ENCODE data around the gene PRKAB1. TPM values are rescaled to one million over a fixed set of nuclear protein-coding genes. Genes with fewer than 3 reads are reported as not detected.
"Not testable (repeated sequence)": the region's sequence is repeated elsewhere in the genome, so short reads cannot be mapped to it uniquely, and the experiment has no call there.

Gene PRKAB1
- 10 to 100 TPM; 19.0 to 31.9 TPM for total RNA-seq

- Histone ChIP-seq H3K4me1 (ENCODE audit: control insufficient read depth in 1 of 2, low read depth in 2 of 2) (peaks cover 10 to 21% of the 10 kb centered on the region in 2 donors), H3K27me3 (replicated peaks; ENCODE audit: insufficient read depth) (no peaks in the 10 kb centered on the region), H3K4me3 (peak within 1 kb of the TSS; percentile 88), H3K27ac (peak within 1 kb of the TSS; percentile 89 to 90), H3K9me3 (no peaks in the 10 kb centered on the region), H3K36me3 (peaks cover 7% of the 10 kb centered on the region)
- DNase-seq (ENCODE audit: low spot score) (peak; percentile 85), ATAC-seq (ENCODE audit: insufficient number of reproducible peaks, low FRiP score, low read depth) (peak; percentile 95)
- TF ChIP-seq CTCF (IDR thresholded peaks at IDR 0.05) = peak; percentile 82
Observed at GRCh38 chr12:119667577-119668323, at the start of gene PRKAB1. Gene PRKAB1, plus strand, starts transcription at chr12:119668133. Its CDS starts 112 bp downstream, at chr12:119668245.

GRCh38 chr12:119618328-119618896 lies 49.5 kb upstream of the PRKAB1 start:
- H3K27ac ChIP-seq; H3K4me3 ChIP-seq; ATAC-seq (ENCODE audit: insufficient number of reproducible peaks, low FRiP score, low read depth); H3K9me3 ChIP-seq; DNase-seq (ENCODE audit: low spot score); H3K27me3 ChIP-seq (replicated peaks; ENCODE audit: insufficient read depth); H3K4me1 ChIP-seq (ENCODE audit: control insufficient read depth in 1 of 2, low read depth in 2 of 2); H3K36me3 ChIP-seq: not testable (repeated sequence)

GRCh38 chr12:119620490-119620889 lies 47.4 kb upstream of the PRKAB1 start:
- H3K36me3 ChIP-seq = no peaks in the 10 kb centered on the region
- H3K9me3 ChIP-seq = no peaks in the 10 kb centered on the region
- H3K27me3 ChIP-seq (replicated peaks; ENCODE audit: insufficient read depth) = no peaks in the 10 kb centered on the region
- no peak overlapping the region for H3K27ac ChIP-seq
- no peak for ATAC-seq (ENCODE audit: insufficient number of reproducible peaks, low FRiP score, low read depth)
- no peak for DNase-seq (ENCODE audit: low spot score)
- no peak for TF ChIP-seq CTCF (IDR thresholded peaks at IDR 0.05)
- H3K4me3 ChIP-seq = no peak overlapping the region
- H3K4me1 ChIP-seq (ENCODE audit: control insufficient read depth in 1 of 2, low read depth in 2 of 2) = no peaks in the 10 kb centered on the region

GRCh38 chr12:119621878-119622277 lies 46.1 kb upstream of the PRKAB1 start:
- ATAC-seq (ENCODE audit: insufficient number of reproducible peaks, low FRiP score, low read depth) (no peak), DNase-seq (ENCODE audit: low spot score) (no peak)
- H3K27ac ChIP-seq = no peak overlapping the region
- no peaks in the 10 kb centered on the region for H3K36me3 ChIP-seq
- H3K27me3 ChIP-seq (replicated peaks; ENCODE audit: insufficient read depth) = no peaks in the 10 kb centered on the region
- H3K4me1 ChIP-seq (ENCODE audit: control insufficient read depth in 1 of 2, low read depth in 2 of 2) = no peaks in the 10 kb centered on the region
- no peak for TF ChIP-seq CTCF (IDR thresholded peaks at IDR 0.05)
- no peaks in the 10 kb centered on the region for H3K9me3 ChIP-seq
- H3K4me3 ChIP-seq = no peak overlapping the region

- ATAC-seq (ENCODE audit: insufficient number of reproducible peaks, low FRiP score, low read depth) = no peak
- H3K27me3 ChIP-seq (replicated peaks; ENCODE audit: insufficient read depth) = no peaks in the 10 kb centered on the region
- H3K27ac ChIP-seq = no peak overlapping the region
- TF ChIP-seq CTCF (IDR thresholded peaks at IDR 0.05) = no peak
- H3K9me3 ChIP-seq = no peaks in the 10 kb centered on the region
- DNase-seq (ENCODE audit: low spot score) = no peak
- no peaks in the 10 kb centered on the region for H3K4me1 ChIP-seq (ENCODE audit: control insufficient read depth in 1 of 2, low read depth in 2 of 2)
- H3K36me3 ChIP-seq = no peaks in the 10 kb centered on the region
- no peak overlapping the region for H3K4me3 ChIP-seq
Observed at GRCh38 chr12:119624966-119625365, 43.0 kb upstream of the PRKAB1 start.

All from thoracic aorta (tissue), 2 donors.